ENCODE results near the gene CACNA1C. TPM values are rescaled to one million over a fixed set of nuclear protein-coding genes. Genes with fewer than 3 reads are reported as not detected.

CACNA1C gene
- total and polyA plus RNA-seq, 10 of the 15 experiments (the other 5 are each of a cell fraction or from before 2014, with no cell fraction given), result under 0.01 to 0.15 (median 0.09) TPM; not detected in 5

DNA sequence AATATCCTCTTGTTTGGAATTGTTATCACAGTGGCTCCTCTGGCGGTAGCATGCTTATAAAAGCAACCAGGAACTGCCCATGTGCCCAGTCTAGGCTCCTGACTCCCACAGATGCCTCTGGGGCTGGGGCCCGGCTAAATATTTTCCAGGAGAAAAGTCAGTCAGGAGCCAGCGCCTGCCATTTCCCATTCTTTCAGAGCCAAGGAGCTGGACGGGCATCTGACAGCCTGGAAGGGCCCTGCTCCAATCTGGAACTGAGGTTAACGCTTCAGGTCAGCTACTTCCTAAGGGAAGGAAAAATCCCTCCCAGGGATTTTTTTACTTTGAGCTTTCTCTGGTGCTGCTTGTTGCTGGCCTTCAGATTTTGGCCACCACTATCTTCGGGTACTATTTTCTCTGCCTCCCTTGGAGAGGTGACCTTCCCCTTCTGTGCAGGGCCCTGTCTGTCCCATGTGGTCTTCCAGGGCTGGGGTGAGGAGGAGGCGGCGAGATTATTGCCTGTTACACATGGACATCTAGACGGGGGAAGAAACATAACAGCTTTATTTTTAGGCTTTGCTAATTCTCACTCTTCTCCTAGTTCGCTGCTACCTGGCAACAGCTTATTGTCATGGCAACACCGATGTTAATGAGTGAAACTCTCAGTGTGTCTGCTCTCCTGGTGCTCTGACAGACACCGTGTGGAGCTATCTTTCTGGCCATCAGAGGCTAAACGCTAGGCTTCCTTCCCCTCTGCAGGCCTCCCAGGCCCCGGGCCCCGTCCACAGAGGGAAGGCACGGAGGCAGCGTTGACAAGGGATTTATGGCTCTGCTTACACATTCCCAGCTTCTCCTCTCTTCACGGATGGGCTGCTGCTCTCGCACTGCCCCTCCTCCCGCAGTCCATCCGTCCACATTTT, 160.4 kb downstream of the CACNA1C start (continued):
- TF ChIP-seq SMAD1 (IDR thresholded peaks at IDR 0.05; ENCODE audit: low read depth, partially characterized antibody), result no peak
- no peak for TF ChIP-seq SMAD5 (IDR thresholded peaks at IDR 0.05; ENCODE audit: low read depth)
- TF ChIP-seq IKZF1 (conservative IDR thresholded peaks at IDR 0.05), result no peak
- TF ChIP-seq, protein P1, sequence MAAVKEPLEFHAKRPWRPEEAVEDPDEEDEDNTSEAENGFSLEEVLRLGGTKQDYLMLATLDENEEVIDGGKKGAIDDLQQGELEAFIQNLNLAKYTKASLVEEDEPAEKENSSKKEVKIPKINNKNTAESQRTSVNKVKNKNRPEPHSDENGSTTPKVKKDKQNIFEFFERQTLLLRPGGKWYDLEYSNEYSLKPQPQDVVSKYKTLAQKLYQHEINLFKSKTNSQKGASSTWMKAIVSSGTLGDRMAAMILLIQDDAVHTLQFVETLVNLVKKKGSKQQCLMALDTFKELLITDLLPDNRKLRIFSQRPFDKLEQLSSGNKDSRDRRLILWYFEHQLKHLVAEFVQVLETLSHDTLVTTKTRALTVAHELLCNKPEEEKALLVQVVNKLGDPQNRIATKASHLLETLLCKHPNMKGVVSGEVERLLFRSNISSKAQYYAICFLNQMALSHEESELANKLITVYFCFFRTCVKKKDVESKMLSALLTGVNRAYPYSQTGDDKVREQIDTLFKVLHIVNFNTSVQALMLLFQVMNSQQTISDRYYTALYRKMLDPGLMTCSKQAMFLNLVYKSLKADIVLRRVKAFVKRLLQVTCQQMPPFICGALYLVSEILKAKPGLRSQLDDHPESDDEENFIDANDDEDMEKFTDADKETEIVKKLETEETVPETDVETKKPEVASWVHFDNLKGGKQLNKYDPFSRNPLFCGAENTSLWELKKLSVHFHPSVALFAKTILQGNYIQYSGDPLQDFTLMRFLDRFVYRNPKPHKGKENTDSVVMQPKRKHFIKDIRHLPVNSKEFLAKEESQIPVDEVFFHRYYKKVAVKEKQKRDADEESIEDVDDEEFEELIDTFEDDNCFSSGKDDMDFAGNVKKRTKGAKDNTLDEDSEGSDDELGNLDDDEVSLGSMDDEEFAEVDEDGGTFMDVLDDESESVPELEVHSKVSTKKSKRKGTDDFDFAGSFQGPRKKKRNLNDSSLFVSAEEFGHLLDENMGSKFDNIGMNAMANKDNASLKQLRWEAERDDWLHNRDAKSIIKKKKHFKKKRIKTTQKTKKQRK (IDR thresholded peaks at IDR 0.05; ENCODE audit: low read depth, low read length), result no peak
- TF ChIP-seq, protein P2, sequence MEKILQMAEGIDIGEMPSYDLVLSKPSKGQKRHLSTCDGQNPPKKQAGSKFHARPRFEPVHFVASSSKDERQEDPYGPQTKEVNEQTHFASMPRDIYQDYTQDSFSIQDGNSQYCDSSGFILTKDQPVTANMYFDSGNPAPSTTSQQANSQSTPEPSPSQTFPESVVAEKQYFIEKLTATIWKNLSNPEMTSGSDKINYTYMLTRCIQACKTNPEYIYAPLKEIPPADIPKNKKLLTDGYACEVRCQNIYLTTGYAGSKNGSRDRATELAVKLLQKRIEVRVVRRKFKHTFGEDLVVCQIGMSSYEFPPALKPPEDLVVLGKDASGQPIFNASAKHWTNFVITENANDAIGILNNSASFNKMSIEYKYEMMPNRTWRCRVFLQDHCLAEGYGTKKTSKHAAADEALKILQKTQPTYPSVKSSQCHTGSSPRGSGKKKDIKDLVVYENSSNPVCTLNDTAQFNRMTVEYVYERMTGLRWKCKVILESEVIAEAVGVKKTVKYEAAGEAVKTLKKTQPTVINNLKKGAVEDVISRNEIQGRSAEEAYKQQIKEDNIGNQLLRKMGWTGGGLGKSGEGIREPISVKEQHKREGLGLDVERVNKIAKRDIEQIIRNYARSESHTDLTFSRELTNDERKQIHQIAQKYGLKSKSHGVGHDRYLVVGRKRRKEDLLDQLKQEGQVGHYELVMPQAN (conservative IDR thresholded peaks at IDR 0.05), result no peak
- no peak for TF ChIP-seq STAT1 (conservative IDR thresholded peaks at IDR 0.05)

Measured in GM12878 (cell line).